HEK293T (cell line): ENCODE measurements around the gene SENP3.

Source experiments
- ARNT ChIP-seq: fragments of 450-650 bp; IDR thresholded peaks from 2 replicates; pipeline ENCODE4 v1.6.1; 2017; ENCODE audit warnings: mild to moderate bottlenecking
- BHLHE40 ChIP-seq: fragments of 450-650 bp; IDR thresholded peaks from 2 replicates; pipeline ENCODE4 v1.6.1; 2016; ENCODE audit warnings: mild to moderate bottlenecking, moderate library complexity, borderline replicate concordance
- ELF4 ChIP-seq: fragments of 450-650 bp; IDR thresholded peaks from 2 replicates; pipeline ENCODE4 v1.6.1; 2017; ENCODE audit warnings: antibody characterized with exemption
- FOXA1 ChIP-seq: fragments of 450-650 bp; IDR thresholded peaks from 2 replicates; pipeline ENCODE4 v1.6.1; 2016; ENCODE audit warnings: mild to moderate bottlenecking
- FOXM1 ChIP-seq: fragments of 450-650 bp; IDR thresholded peaks from 2 replicates; pipeline ENCODE4 v1.6.1; 2017; ENCODE audit warnings: mild to moderate bottlenecking, borderline replicate concordance
- HDGF ChIP-seq: fragments of 450-650 bp; IDR thresholded peaks from 2 replicates; pipeline ENCODE4 v1.6.1; 2017; ENCODE audit warnings: antibody characterized with exemption, borderline replicate concordance
- L3MBTL2 ChIP-seq: fragments of 450-650 bp; conservative IDR thresholded peaks from 2 replicates; pipeline ENCODE4 v1.6.1; 2016; ENCODE audit warnings: mild to moderate bottlenecking
- NFRKB ChIP-seq: fragments of 450-650 bp; IDR thresholded peaks from 2 replicates; pipeline ENCODE4 v1.6.1; 2016; ENCODE audit warnings: mild to moderate bottlenecking, moderate library complexity
- SP1 ChIP-seq: fragments of 450-650 bp; IDR thresholded peaks from 2 replicates; pipeline ENCODE4 v1.6.1; 2017
- SUZ12 ChIP-seq: fragments of 450-650 bp; IDR thresholded peaks from 2 replicates; pipeline ENCODE4 v1.6.1; 2016; ENCODE audit warnings: mild to moderate bottlenecking
- TARDBP ChIP-seq: fragments of 450-650 bp; IDR thresholded peaks from 2 replicates; pipeline ENCODE4 v1.6.1; 2016
- ZNF384 ChIP-seq: fragments of 450-650 bp; IDR thresholded peaks from 2 replicates; pipeline ENCODE4 v1.6.1; 2016

DNA sequence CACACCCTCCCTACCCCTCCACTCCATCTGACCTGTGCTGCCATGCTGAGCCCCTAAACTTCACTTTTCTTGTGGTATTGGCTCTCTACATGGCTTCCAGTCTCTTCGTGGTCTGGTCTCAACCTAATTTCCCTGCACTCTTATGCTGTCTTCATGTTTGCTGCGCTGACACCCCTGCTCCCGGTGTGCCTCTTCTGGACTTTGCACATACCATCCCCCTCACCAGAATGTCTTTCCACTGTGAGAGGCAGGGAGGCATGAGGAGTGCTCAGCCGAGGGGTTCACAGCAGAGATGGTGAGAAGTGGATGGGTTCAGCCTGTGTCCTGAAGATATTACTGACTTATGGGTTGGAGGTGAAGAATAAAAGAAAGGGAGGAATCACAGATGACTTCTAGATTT is 10.3 kb upstream of the SENP3 start:
- TF ChIP-seq BHLHE40 (no peak), ZNF384 (no peak), TARDBP (no peak), NFRKB (no peak), FOXM1 (no peak), L3MBTL2 (no peak), SUZ12 (no peak), SP1 (no peak), ELF4 (no peak), FOXA1 (no peak), HDGF (no peak), ARNT (no peak)
